HFFc6 (cell line): ENCODE results near the gene IL37. TPM values are rescaled to one million over a fixed set of nuclear protein-coding genes. Genes with fewer than 3 reads are reported as not detected.
A peak's percentile ranks its signal among the peaks of the same experiment; 100 is the strongest.

Experiments used
- DNase-seq: peaks from one replicate; pipeline ENCODE4 v3.0.0-alpha.2; 2018
- H3K27ac Mint-ChIP-seq: 2 replicates; pipeline ENCODE4 v1.8.0; 2020; ENCODE audit warnings: mild to moderate bottlenecking, mixed read lengths
- H3K27me3 Mint-ChIP-seq: 2 replicates; pipeline ENCODE4 v1.8.0; 2021; ENCODE audit warnings: mild to moderate bottlenecking, moderate library complexity, mixed read lengths; ENCODE audit not compliant: insufficient read depth
- H3K36me3 Mint-ChIP-seq: 2 replicates; pipeline ENCODE4 v1.8.0; 2021; ENCODE audit warnings: low read depth, mixed read lengths
- H3K4me1 Mint-ChIP-seq: 2 replicates; pipeline ENCODE4 v1.8.0; 2020; ENCODE audit warnings: low read depth, mixed read lengths
- H3K4me3 Mint-ChIP-seq: 2 replicates; pipeline ENCODE4 v1.8.0; 2020; ENCODE audit warnings: mild to moderate bottlenecking, moderate library complexity, mixed read lengths
- H3K9me3 Mint-ChIP-seq: 2 replicates; pipeline ENCODE4 v1.8.0; 2020; ENCODE audit warnings: mild to moderate bottlenecking, mixed read lengths
- total RNA-seq, 6 experiments: library from RNA; stranded (reverse); fragmentation: NEBNext Ultra II Directional; extraction: Animal tissue kit (Norgen Biotek cat#: 25700); gene quantifications; 2 replicates in 1 of 6; 3 replicates in 5 of 6; pipeline ENCODE4 v1.2.3, GENCODE V29; 2021
- TF ChIP-seq, protein P1 (sequence below): fragments of 200-600 bp; sonication (generic); IDR thresholded peaks from 2 replicates; pipeline ENCODE4 v1.5.0; 2021; ENCODE audit warnings: antibody characterized with exemption, mild to moderate bottlenecking

Gene IL37
- total RNA-seq, 6 experiments from 2014 or later = not detected

DNA sequence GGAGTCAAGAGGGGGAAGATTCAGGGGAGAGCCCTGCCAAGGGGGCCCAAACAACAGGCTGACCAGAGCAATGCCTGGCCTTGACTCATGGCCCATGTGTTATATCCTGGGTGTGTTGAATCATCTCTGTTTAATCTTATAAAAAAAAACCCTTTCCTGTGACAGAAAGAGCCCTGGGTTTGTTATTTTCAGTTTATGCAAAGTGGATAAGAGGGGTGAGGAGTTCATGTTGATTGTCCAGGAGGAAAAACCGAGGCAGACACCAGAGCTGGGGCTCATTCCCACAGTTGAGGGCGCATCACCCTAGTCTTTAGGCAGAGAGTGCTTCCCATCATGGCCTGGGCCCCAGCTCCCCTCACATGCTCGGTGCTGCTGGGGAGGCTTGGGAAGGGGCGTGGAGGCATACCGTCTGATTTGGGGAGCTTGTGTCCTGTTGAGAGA lies 30.9 kb upstream of the IL37 start:
- no peaks in the 10 kb centered on the region for H3K9me3 Mint-ChIP-seq
- peak overlapping the region; percentile 59 for H3K4me3 Mint-ChIP-seq
- H3K27ac Mint-ChIP-seq = peak overlapping the region; percentile 91
- peaks cover 2% of the 10 kb centered on the region; the same call in 1 of the 2 replicates for H3K36me3 Mint-ChIP-seq
- DNase-seq = peak; percentile 67
- TF ChIP-seq, protein P1, sequence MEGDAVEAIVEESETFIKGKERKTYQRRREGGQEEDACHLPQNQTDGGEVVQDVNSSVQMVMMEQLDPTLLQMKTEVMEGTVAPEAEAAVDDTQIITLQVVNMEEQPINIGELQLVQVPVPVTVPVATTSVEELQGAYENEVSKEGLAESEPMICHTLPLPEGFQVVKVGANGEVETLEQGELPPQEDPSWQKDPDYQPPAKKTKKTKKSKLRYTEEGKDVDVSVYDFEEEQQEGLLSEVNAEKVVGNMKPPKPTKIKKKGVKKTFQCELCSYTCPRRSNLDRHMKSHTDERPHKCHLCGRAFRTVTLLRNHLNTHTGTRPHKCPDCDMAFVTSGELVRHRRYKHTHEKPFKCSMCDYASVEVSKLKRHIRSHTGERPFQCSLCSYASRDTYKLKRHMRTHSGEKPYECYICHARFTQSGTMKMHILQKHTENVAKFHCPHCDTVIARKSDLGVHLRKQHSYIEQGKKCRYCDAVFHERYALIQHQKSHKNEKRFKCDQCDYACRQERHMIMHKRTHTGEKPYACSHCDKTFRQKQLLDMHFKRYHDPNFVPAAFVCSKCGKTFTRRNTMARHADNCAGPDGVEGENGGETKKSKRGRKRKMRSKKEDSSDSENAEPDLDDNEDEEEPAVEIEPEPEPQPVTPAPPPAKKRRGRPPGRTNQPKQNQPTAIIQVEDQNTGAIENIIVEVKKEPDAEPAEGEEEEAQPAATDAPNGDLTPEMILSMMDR = no peak
- no peaks in the 10 kb centered on the region for H3K27me3 Mint-ChIP-seq
- H3K4me1 Mint-ChIP-seq = peaks cover 78% of the 10 kb centered on the region

DNA sequence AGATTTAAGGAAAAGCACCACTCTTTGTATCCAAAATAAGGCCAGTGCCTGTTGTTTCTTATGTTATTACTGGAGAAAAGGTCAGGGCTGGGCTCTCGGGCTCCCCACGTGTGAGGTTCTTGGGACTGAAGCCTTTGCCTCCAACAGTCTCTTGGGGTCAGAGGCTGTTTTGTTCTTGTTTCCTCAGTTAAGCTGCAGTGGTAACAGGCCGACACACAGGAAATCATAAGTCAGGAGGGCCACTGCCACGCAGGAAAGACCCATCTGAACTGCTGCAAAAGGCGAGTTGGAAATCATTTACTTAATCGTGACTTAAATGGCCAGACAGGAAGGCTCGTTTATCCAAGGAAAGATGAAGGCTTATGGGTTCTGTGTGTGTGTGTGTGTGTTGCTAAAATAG lies 30.3 kb upstream of the IL37 start:
- Mint-ChIP-seq H3K27me3 (no peaks in the 10 kb centered on the region), H3K4me1 (peaks cover 84% of the 10 kb centered on the region), H3K9me3 (no peaks in the 10 kb centered on the region), H3K27ac (peak overlapping the region; percentile 91), H3K4me3 (peak overlapping the region; percentile 59), H3K36me3 (no peaks in the 10 kb centered on the region)
- no peak for DNase-seq
- TF ChIP-seq, protein P1 = no peak

DNA sequence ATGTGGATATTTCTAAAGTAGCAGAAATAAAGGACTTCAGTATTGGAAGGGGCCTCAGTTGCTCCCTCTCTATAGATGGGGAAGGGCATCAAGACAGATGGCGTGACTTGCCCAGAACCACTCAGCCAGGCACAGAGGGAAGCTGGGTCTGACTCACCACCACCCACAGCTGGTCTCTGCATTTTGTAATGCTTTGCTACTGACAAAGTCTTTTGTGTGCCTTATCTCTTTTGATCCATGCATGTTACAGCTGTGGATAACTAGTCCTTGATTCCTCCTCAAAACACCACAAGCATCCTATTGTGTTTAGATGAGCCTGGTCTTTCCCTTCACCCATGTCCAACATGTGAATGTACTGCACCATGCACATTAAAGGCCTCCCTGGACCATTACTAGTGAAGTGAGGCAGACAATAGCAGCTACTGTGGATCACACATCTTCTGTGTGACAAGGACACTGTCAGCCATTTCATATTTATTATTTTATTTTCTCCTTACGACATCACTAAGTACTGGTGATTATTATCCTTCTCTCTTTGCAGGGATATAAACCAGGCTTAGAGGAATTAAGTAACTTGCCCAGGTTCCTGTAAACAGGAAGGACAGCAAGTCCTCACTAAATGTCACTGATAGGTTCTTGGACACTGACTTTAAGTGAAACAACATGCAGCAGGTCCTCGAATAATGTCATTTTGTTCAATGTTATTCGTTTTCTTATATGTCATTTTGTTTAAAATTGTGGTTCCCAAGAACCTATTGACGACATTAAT lies 29.6 kb upstream of the IL37 start:
- H3K4me1 Mint-ChIP-seq = peaks cover 85% of the 10 kb centered on the region
- H3K27me3 Mint-ChIP-seq = no peaks in the 10 kb centered on the region
- H3K9me3 Mint-ChIP-seq = no peaks in the 10 kb centered on the region
- H3K36me3 Mint-ChIP-seq = no peaks in the 10 kb centered on the region
- peak; percentile 92 for DNase-seq
- H3K27ac Mint-ChIP-seq = peak overlapping the region; percentile 91
- TF ChIP-seq, protein P1 = no peak
- peak overlapping the region; percentile 36 for H3K4me3 Mint-ChIP-seq

DNA sequence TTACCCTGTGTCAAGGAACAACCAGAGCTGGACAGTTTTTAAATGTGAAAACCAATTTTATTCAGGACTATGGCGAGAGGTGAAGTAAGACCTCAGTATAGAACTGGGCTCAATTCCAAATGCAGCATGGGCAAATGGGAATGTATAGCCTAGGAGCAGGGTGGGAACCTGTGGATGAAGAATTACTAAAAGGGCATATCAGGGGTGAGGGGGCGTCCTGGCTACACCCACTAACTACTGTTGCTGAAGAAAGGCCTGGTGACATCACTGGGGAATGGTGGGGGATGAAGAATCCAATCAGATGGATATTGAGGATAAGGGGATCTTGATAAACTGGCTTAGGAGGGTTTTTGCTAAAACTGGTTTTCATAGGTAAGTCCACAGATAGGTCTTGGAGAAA lies 27.3 kb upstream of the IL37 start:
- no peak overlapping the region for H3K4me3 Mint-ChIP-seq
- no peak for DNase-seq
- no peaks in the 10 kb centered on the region for H3K9me3 Mint-ChIP-seq
- TF ChIP-seq, protein P1 = no peak
- H3K36me3 Mint-ChIP-seq = no peaks in the 10 kb centered on the region
- no peak overlapping the region for H3K27ac Mint-ChIP-seq
- H3K27me3 Mint-ChIP-seq = no peaks in the 10 kb centered on the region
- peaks cover 68% of the 10 kb centered on the region for H3K4me1 Mint-ChIP-seq

DNA sequence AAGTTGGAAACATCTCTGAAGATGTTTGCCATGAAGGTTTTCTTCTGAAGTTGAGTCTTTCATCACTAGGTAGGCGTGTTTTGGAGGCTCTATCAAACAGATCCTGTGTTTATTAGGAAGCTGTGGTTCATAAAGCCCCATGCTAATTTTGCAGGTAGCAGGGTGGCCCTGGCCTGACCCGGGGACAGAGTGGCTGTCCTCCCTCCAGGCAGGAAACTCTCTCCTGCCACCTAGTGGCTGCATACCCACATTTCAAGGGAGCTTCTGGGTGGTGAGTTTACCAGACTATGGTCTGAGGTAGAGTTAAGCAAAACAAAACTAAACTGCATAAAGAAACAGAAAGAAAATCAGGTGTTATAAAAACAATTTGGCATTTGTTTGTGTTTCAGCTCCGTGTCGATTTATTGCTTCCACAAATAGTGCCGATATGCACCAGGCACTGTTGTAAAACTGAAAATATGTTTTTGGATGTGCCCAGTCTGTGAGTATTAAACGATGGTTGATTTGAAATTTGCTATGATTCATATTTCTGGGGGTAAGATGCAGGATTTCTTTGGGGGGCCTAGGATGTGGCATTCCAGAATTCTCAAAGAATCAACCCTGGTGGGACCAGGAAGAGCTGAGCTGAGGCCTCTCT lies 26.0 kb upstream of the IL37 start:
- H3K4me3 Mint-ChIP-seq = no peak overlapping the region
- no peaks in the 10 kb centered on the region for H3K36me3 Mint-ChIP-seq
- no peak overlapping the region; the same call in 1 of the 2 replicates for H3K27ac Mint-ChIP-seq
- peaks cover 55% of the 10 kb centered on the region for H3K4me1 Mint-ChIP-seq
- H3K27me3 Mint-ChIP-seq = no peaks in the 10 kb centered on the region
- TF ChIP-seq, protein P1 = peak; percentile 89
- no peaks in the 10 kb centered on the region for H3K9me3 Mint-ChIP-seq
- no peak for DNase-seq
